DMS53 (cell line): ENCODE measurements around the gene TMEM37.

Experiments used
- DNase-seq: peaks from one replicate; lab custom pipeline; 2025; lab: John Stamatoyannopoulos, UW

TMEM37 gene

DNA sequence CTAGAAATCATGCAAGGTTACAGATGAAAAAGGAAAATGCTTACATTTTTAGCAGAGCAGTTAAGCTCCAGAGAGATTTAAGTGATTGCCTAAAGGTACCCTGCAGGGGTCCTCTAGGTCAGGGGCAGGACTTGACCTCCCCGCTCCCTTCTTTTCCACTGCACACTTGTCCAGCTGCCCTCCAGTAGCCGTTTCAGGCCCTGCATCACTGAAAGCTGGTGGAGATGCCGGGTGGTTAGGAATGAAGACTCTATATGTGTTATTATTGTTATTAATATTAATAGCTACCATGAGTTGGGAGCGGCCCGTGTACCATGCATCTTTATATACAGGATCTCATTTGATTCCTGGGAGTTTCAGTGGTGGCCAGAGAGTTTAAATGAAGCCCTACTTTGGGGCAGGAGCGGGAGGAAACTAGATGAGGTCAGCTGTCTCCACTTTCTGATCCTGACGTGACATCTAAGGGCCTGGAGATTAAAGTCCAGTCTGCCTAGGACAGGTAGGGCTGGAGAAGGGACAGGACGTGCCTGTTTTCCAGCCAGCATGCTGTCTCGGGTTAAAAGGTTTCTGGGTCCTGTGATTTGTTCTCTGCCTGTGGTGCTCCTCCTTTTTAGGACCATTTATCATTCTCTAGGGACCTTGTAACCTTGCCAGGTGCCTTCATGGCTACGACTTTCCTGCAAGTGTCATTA, 2.1 kb downstream of the TMEM37 start:
- no peak for DNase-seq

DNA sequence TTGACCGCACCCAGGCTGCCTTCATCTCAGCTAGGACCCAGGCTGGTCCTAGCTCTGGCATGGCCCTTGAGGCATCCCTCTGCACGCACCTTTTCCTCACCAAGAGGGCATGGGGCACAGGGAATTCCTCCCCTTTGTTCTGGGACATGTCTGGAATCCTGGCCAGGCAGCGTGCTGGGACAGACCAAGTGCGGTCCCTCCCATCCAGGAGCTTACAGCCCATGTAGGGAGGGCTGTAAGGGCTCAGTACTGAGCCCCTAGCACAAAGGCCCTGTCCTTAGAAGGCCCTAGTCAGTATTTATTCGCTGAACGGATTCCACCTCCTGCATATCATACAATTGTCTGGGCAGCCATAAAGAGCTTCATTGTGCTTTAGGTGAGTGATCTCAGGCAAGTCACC, 3.0 kb downstream of the TMEM37 start:
- DNase-seq: no peak

DNA sequence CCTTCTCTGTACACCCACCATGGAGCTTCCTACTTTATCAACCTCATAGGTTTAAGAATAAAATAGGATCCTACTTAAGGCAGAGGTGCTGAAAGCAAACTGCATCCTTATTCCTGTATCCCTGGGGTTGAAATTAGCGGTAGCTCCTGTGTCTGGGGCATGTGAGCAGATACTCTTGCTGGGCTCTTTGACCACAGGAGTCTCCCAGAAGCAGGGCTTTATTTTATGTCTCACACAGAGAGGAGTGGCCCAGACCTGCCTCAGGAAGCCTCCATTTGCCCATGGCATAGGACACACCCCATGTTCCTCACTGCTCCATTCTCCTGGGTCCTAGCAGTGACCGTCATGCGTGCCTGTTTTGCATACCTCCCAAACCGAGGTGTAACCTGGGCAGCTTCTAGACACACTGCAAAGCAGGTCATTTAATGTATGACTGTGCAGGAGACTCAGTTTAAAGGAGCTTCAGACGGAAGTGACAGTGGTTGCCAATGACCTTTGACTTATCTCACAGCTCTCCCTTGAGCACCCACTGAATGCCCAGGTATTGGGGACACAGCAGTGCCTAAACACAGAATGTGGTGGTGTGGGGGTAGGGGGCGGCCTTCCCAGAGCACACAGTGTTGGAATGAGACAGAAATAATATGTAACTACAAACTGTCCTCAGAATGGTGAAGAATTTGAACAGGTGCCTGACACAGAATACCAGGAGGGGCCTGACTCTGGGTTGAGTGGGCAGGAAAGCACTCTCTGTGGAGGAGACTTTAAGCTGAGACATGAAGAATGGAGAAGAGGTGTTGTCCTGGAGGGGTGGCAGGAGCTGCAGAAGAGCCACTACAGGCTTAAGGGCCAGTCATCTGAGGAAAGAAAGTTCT, 3.7 kb downstream of the TMEM37 start:
- no peak for DNase-seq

- DNase-seq: no peak
These were observed 4.3 kb downstream of the TMEM37 start for GRCh38 chr2:119435953-119436297.

DNA sequence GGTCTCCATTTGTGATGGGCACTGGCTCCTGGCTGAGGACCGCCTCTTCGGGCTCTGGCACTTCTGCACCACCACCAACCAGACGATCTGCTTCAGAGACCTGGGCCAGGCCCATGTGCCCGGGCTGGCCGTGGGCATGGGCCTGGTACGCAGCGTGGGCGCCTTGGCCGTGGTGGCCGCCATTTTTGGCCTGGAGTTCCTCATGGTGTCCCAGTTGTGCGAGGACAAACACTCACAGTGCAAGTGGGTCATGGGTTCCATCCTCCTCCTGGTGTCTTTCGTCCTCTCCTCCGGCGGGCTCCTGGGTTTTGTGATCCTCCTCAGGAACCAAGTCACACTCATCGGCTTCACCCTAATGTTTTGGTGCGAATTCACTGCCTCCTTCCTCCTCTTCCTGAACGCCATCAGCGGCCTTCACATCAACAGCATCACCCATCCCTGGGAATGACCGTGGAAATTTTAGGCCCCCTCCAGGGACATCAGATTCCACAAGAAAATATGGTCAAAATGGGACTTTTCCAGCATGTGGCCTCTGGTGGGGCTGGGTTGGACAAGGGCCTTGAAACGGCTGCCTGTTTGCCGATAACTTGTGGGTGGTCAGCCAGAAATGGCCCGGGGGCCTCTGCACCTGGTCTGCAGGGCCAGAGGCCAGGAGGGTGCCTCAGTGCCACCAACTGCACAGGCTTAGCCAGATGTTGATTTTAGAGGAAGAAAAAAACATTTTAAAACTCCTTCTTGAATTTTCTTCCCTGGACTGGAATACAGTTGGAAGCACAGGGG, 5.5 kb downstream of the TMEM37 start:
- DNase-seq: no peak

DNA sequence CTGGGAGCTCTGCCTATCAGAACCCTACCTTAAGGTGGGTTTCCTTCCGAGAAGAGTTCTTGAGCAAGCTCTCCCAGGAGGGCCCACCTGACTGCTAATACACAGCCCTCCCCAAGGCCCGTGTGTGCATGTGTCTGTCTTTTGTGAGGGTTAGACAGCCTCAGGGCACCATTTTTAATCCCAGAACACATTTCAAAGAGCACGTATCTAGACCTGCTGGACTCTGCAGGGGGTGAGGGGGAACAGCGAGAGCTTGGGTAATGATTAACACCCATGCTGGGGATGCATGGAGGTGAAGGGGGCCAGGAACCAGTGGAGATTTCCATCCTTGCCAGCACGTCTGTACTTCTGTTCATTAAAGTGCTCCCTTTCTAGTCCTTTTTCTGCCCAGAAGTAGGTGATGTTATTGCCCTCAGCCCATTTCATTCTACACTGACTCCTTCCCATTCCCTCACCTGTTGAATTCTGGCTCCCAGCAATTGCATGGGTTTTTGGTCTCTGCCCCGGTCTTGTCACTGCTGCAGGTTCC, 6.5 kb downstream of the TMEM37 start:
- DNase-seq: no peak

- no peak for DNase-seq
These were observed 7.2 kb downstream of the TMEM37 start for GRCh38 chr2:119438726-119439284.

DNA sequence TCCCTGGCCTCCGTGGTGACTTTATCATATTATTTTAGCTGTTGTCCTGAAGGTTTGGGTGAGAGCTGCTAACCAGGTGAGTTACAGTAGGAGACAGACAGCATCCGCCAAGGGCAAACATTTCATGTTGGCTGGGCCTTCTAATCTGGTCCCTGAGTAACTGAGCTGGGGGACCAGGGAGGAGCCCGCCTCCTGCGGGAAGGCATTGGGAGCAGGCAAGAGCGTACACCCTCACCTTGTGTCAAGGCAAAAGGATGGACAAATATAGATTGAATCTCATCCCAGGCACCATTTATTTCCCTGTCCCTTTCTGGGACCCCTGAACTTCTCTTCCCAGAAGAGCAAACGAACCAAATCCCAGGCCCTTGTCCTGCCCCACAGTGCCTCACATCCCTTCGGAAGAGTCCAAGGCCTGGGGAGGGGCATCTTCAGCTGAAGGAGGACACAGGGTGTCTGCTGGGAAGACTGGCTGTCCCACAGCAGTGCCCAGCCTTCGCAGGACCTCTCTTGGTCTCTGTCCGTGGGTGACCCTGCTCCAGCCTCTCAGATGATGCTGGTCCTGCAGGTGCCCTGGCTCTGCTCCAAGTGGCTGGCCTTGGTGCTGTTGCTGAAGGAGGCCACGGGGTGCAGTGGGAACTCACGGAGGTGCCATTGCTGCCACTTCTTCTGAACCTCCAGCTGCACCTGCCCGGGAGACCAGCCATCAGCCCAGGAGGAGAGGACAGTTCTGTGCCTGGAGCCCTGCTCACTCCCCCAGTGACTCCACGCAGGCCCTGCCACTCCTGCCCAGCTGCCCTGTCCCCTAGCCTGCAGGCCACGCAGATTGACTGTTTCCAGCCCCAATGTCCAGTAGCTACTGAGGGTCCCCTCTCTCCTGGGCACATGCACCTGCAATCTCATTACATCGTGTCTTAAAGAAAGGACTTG, 8.2 kb downstream of the TMEM37 start:
- no peak for DNase-seq

DNA sequence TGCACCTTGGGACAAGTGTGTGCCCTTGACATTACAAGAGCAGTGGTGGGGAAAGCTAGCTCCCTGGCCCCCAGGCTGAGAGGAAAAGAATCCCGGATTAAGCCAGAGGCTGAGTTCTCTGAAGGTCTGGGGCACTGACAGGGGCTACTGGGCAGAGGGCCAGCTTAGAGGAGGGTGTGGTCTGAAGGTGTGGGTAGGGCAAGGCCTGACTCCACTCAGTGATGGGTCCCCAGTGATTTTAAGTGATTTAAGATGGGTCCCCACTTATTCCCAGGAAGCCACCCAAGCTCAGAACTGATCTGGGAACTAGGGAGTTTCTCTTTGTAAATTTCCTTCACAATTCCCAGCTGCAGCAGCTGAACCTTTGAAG, 8.8 kb downstream of the TMEM37 start:
- no peak for DNase-seq

GRCh38 chr2:119440873-119441272, 9.2 kb downstream of the TMEM37 start:
- no peak for DNase-seq

DNA sequence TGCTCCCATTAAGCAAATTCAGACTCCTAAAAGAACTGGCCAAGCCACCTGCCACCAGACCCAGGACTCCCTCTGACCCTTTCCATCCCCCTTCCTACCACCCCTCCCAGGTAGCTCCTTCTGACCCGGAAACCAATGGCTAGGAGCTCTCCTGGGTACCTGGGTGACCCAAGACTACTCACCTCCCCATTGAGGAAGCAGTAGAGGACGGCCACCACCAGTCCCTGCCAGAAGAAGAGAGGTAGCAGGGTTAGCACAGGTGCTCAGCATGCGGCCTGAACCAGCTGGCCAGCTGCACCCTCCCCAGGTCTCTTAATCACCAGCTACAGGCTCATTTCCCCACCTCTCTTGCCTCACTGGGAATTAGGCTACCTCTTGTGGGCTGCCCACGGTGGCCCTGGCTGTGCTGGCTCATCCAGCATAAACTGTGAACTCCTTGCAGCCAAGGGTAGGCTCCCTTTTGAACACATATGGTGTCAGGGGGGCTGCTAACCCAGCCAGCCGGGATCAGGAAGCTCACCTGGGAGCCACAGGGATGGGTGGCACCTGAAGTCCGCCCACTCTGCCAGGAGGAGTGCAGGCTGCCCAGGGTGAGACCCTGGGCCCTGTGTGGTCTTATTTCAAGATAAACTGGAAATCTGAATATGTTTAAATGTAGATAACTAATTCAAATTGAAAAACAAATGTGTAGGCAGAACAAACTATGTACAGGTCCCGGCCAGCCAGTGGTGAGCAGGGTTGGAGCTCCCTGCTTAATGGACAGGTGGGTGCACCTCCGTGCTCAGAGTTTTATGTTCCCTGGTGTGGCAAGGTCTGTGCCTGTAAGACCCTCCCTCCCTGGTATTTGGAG, 9.9 kb downstream of the TMEM37 start:
- DNase-seq: no peak

- no peak for DNase-seq
These were observed 10.6 kb downstream of the TMEM37 start for GRCh38 chr2:119442226-119442619.

- DNase-seq: no peak
These were observed 11.2 kb downstream of the TMEM37 start for GRCh38 chr2:119442850-119443249.

DNA sequence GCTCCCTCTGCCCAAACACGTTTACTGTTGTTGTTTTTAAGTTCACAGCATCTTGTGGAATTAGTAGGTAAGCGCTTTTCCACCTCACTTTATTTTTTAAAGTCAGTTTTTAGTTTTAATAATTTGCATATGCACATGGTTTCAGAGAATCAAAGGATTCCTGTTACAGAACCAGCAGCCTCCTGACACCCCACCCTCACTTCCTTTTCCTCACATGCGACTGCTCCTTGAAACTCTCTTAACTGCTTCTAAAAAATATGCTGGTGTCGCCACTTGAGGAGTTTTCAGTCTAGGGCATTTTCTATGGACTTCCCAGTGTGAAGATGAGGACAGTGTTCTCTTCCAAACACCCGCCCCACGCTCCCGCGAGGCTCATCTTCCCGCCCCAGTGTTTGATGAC, 14.4 kb downstream of the TMEM37 start:
- DNase-seq: no peak

- no peak for DNase-seq
These were observed 16.9 kb downstream of the TMEM37 start for GRCh38 chr2:119448427-119449141.

DNA sequence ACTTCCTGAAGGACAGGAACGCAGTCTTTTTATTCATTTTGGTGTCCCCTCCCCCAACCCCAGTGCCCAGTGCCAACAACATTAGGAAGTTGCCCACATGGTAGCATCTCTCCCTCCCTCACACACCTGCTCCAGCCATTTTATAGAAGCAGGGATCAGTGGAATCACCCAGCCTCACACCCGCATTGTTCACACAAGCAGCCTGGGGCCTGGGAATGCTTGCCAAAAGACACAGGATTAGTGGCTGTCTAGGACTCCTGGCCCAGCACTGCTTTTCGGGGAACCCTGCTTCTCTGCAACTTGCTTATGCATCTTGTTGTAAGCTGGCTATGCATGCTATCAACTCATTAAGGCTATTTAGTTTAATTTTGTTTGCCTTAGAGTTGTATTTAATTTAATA, 17.9 kb downstream of the TMEM37 start:
- no peak for DNase-seq

DNA sequence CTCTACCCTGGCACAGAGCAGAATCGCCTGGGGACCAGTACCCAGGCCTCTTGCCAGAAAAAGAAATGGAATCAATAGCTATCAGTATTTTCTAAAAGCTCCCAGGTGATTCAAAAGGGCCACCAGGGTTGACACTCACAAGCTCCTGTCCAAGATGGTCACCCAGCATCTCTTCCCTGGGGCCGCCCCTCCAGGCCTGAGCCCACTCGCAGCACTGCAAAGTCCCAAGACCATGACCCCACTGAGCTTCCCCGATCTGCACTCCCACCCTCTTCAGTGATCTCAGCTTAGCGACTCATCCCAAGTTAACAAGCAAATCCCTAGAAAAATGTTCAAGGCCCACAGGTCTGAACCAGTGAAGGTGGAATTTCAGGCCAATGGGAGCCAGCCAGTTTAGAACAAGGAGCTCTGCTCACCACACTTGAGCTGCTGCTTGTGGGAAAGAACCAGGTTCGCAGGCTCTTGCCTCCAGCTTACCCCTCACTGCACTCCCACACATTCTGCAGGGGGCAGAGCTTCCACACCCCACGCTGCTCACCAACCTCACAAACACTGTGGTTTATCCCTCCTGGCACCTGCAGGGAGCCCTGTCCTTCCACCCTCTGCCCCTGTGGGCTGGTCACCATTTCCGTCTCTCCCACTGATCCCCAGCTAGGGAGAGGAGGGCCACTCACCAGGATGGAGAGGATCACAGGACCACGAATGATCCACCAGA, 19.8 kb downstream of the TMEM37 start:
- no peak for DNase-seq

- DNase-seq: no peak
These were observed 22.4 kb downstream of the TMEM37 start for GRCh38 chr2:119453972-119454593.
